ENCODE results near the gene SERINC3. TPM values are rescaled to one million over a fixed set of nuclear protein-coding genes. Genes with fewer than 3 reads are reported as not detected.

The SERINC3 gene
- total and polyA plus RNA-seq, 10 of the 15 experiments (the other 5 are each of a cell fraction or from before 2014, with no cell fraction given) = 24.5 to 96.8 (median 38.8) TPM

DNA sequence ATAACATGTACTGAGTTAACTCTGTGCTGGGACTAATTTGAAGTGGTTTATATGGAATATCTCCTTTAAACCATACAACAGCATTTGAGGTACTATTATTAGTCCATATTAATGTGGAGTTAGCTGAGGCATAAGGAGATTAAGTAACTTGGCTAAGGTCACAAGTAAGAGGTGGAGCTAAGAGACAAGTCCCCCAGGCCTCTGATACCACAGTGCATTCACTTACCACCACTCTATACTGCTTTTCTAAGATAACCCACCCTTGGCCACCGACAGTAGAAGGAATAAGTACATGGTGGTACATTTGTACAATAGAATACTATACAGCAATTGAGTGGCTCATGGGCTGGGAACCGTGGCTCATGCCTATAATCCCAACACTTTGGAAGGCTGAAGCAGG is 62.6 kb downstream of the SERINC3 start:
- TF ChIP-seq NR2F1 (conservative IDR thresholded peaks at IDR 0.05) (no peak), SPI1 (IDR thresholded peaks at IDR 0.05; ENCODE audit: borderline replicate concordance, insufficient read depth, low read depth, low read length) (no peak), RB1 (IDR thresholded peaks at IDR 0.05; ENCODE audit: borderline replicate concordance) (no peak), FOS (IDR thresholded peaks at IDR 0.05; ENCODE audit: borderline replicate concordance, extremely low read depth, insufficient read length) (no peak), MYC (IDR thresholded peaks at IDR 0.05; ENCODE audit: insufficient read depth, insufficient read length, insufficient replicate concordance, low read length, severe bottlenecking) (no peak), ZNF622 (IDR thresholded peaks at IDR 0.05) (no peak), IRF4 (IDR thresholded peaks at IDR 0.05; ENCODE audit: low read depth, low read length) (no peak), CHD4 (IDR thresholded peaks at IDR 0.05) (no peak)
- TF ChIP-seq, protein P1, sequence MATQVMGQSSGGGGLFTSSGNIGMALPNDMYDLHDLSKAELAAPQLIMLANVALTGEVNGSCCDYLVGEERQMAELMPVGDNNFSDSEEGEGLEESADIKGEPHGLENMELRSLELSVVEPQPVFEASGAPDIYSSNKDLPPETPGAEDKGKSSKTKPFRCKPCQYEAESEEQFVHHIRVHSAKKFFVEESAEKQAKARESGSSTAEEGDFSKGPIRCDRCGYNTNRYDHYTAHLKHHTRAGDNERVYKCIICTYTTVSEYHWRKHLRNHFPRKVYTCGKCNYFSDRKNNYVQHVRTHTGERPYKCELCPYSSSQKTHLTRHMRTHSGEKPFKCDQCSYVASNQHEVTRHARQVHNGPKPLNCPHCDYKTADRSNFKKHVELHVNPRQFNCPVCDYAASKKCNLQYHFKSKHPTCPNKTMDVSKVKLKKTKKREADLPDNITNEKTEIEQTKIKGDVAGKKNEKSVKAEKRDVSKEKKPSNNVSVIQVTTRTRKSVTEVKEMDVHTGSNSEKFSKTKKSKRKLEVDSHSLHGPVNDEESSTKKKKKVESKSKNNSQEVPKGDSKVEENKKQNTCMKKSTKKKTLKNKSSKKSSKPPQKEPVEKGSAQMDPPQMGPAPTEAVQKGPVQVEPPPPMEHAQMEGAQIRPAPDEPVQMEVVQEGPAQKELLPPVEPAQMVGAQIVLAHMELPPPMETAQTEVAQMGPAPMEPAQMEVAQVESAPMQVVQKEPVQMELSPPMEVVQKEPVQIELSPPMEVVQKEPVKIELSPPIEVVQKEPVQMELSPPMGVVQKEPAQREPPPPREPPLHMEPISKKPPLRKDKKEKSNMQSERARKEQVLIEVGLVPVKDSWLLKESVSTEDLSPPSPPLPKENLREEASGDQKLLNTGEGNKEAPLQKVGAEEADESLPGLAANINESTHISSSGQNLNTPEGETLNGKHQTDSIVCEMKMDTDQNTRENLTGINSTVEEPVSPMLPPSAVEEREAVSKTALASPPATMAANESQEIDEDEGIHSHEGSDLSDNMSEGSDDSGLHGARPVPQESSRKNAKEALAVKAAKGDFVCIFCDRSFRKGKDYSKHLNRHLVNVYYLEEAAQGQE (IDR thresholded peaks at IDR 0.05; ENCODE audit: low read depth, low read length) = no peak
- Histone ChIP-seq H3K36me3 (ENCODE audit: control insufficient read depth in 2 of 2, insufficient read depth in 2 of 2, low read length in 1 of 2) (no peaks in the 10 kb centered on the region), H3K79me2 (ENCODE audit: control insufficient read depth, insufficient read depth, low read length) (no peaks in the 10 kb centered on the region), H3K4me3 (no peak overlapping the region), H4K20me1 (ENCODE audit: control insufficient read depth, insufficient read depth) (no peaks in the 10 kb centered on the region), H3K9ac (ENCODE audit: control insufficient read depth, insufficient read depth, low read length) (no peak overlapping the region), H3K4me2 (ENCODE audit: control insufficient read depth, insufficient read depth) (no peak overlapping the region), H2AFZ (ENCODE audit: control insufficient read depth, low read depth, low read length) (no peak overlapping the region), H3K9me3 (replicated peaks; ENCODE audit: control insufficient read depth, insufficient read depth, low read length) (no peaks in the 10 kb centered on the region), H3K27me3 (replicated peaks in 1 of 2; ENCODE audit: control insufficient read depth in 2 of 2, insufficient read depth in 2 of 2, low read length in 1 of 2) (no peaks in the 10 kb centered on the region), H3K27ac (ENCODE audit: control insufficient read depth, insufficient read depth) (no peak overlapping the region), H3K4me1 (ENCODE audit: control insufficient read depth, insufficient read depth, low read length) (no peaks in the 10 kb centered on the region)
- RAD21 ChIA-PET (ENCODE audit: unreplicated experiment) = interaction anchor here (1.1 kb wide), 1 partner anchor 242 kb away, joined by 3 read pairs; no protein-coding TSS in a partner anchor
- SMC1A ChIA-PET (ENCODE audit: uncharacterized antibody, unreplicated experiment) = interaction anchor here (1.5 kb wide), 1 partner anchor 151 kb away, joined by 3 read pairs; no protein-coding TSS in a partner anchor
- in situ Hi-C loops (cut with MboI) = no loop called here
- intact Hi-C loops (cut with micrococcal nuclease; ENCODE audit: unreplicated experiment) = no loop called here
- CTCF ChIA-PET = interaction anchor here (0.9 to 3.3 kb wide), 6 partner anchors 74 to 245 kb away, joined by 3 to 11 read pairs (median 5); no protein-coding TSS in a partner anchor
- DNase-seq (ENCODE audit: low read depth, low spot score) (no peak), ATAC-seq (no peak), FAIRE-seq (no peak)
- no TSS peak for BruUV-seq (replicated peaks)
- WGBS (ENCODE audit: insufficient coverage, insufficient replicate concordance, low lambda C conversion rate, missing lambda C conversion rate) = 27% methylated on average over 2 of the region's 2 CpGs
- POLR2A ChIA-PET = no interaction called here
